ENCODE results near the gene POSTN.

Gene POSTN

DNA sequence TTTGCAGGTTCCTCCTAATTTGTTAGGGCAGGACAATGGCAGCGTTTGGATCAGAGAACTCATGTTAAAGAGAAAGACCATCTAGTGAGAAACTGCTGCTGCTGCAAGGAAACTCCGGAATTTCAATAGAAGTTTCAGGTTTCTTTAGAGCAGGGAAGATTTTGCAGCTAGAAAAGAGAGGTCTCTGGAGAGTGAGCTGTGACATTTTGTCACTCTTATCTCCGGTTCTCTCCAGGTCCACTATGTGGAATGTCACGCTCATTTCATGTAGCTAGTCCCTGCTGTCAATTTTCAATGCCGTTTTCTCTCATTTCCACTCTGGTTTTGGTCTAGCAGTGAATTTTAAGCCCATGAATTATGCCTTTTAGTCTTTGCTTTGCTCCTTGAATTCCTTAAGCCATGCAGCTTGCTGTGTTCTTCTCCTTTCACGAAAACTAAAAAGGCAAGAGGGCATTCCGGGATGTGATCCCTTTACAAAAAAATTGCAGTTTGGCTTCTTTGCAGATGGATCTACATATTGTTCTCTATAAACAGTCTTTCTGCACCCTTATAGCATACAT, 46.7 kb upstream of the POSTN start:
- Histone ChIP-seq H3K79me1 (replicated peaks; ENCODE audit: low read length, poor library complexity, severe bottlenecking) (no peaks in the 10 kb centered on the region), H3K14ac (ENCODE audit: low read length in 2 of 2) (no peak overlapping the region), H2BK12ac (ENCODE audit: low read length in 2 of 2) (peak overlapping the region in 1 of 2 experiments; percentile 10), H3K36me3 (ENCODE audit: control insufficient read depth in 1 of 2, insufficient read depth in 2 of 2, low read depth in 1 of 2, low read length in 2 of 2) (no peaks in the 10 kb centered on the region), H3K4me2 (ENCODE audit: low read length, poor library complexity, severe bottlenecking) (no peak overlapping the region), H3K4ac (ENCODE audit: low read depth in 1 of 2, low read length in 2 of 2) (no peak overlapping the region), H3K23ac (ENCODE audit: low read length in 2 of 2) (no peak overlapping the region), H2AFZ (ENCODE audit: low read depth, low read length) (no peak overlapping the region), H3K9me3 (ENCODE audit: control insufficient read depth, low read length) (no peaks in the 10 kb centered on the region), H2BK5ac (ENCODE audit: low read depth, low read length, poor library complexity, severe bottlenecking) (no peak overlapping the region), H2BK120ac (ENCODE audit: low read depth, low read length) (no peak overlapping the region), H3K27me3 (ENCODE audit: control insufficient read depth in 1 of 2, insufficient read depth in 1 of 2, low read length in 2 of 2) (no peaks in the 10 kb centered on the region), H3K4me3 (ENCODE audit: insufficient read depth in 1 of 2, low read depth in 1 of 2, low read length in 2 of 2) (peak overlapping the region in 1 of 2 experiments; percentile 17), H3K18ac (ENCODE audit: low read depth in 1 of 2, low read length in 2 of 2) (no peak overlapping the region), H4K91ac (ENCODE audit: low read length) (no peak overlapping the region), H2AK5ac (ENCODE audit: low read length, severe bottlenecking) (no peak overlapping the region), H4K8ac (ENCODE audit: low read length) (no peak overlapping the region), H3K9ac (ENCODE audit: low read length) (peak overlapping the region; percentile 5), H2BK15ac (ENCODE audit: low read depth, poor library complexity, severe bottlenecking) (no peak overlapping the region), H3K4me1 (ENCODE audit: control insufficient read depth, insufficient read depth, low read depth, low read length) (no peaks in the 10 kb centered on the region), H3K27ac (ENCODE audit: low read length, poor library complexity, severe bottlenecking) (no peak overlapping the region)
- WGBS, result 60% methylated on average over 7 of the region's 7 CpGs
- DNase-seq, result peak; percentile 17

DNA sequence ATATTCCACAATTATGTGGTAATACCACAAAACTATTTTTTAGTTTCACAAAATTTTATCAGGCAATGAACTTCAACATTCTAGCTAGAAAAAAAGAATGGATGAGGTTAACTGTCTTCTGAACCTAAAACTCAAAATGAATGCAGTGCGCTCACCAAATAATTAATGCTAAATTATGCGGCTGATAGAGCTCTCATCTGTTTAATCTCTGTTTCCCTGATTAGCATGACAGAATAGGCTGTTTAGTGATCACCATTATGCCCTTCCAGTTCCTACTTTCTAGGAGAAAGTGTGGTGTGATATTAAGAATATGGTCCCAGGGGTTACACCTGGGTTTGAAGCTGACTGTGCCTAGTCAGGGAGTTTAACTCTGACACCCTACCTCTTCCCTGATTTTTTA, 42.8 kb upstream of the POSTN start:
- Histone ChIP-seq H3K14ac (ENCODE audit: low read length in 2 of 2) (no peak overlapping the region), H4K8ac (ENCODE audit: low read length) (no peak overlapping the region), H2BK120ac (ENCODE audit: low read depth, low read length) (no peak overlapping the region), H2BK12ac (ENCODE audit: low read length in 2 of 2) (no peak overlapping the region), H3K36me3 (ENCODE audit: control insufficient read depth in 1 of 2, insufficient read depth in 2 of 2, low read depth in 1 of 2, low read length in 2 of 2) (no peaks in the 10 kb centered on the region), H2BK5ac (ENCODE audit: low read depth, low read length, poor library complexity, severe bottlenecking) (no peak overlapping the region), H3K79me1 (replicated peaks; ENCODE audit: low read length, poor library complexity, severe bottlenecking) (no peaks in the 10 kb centered on the region), H3K23ac (ENCODE audit: low read length in 2 of 2) (no peak overlapping the region), H3K27me3 (ENCODE audit: control insufficient read depth in 1 of 2, insufficient read depth in 1 of 2, low read length in 2 of 2) (no peaks in the 10 kb centered on the region), H3K27ac (ENCODE audit: low read length, poor library complexity, severe bottlenecking) (no peak overlapping the region), H3K9me3 (ENCODE audit: control insufficient read depth, low read length) (no peaks in the 10 kb centered on the region), H3K9ac (ENCODE audit: low read length) (peak overlapping the region; percentile 55), H2AK5ac (ENCODE audit: low read length, severe bottlenecking) (no peak overlapping the region), H3K4ac (ENCODE audit: low read depth in 1 of 2, low read length in 2 of 2) (no peak overlapping the region), H3K4me1 (ENCODE audit: control insufficient read depth, insufficient read depth, low read depth, low read length) (no peaks in the 10 kb centered on the region), H3K4me2 (ENCODE audit: low read length, poor library complexity, severe bottlenecking) (no peak overlapping the region), H2AFZ (ENCODE audit: low read depth, low read length) (no peak overlapping the region), H2BK15ac (ENCODE audit: low read depth, poor library complexity, severe bottlenecking) (no peak overlapping the region), H3K4me3 (ENCODE audit: insufficient read depth in 1 of 2, low read depth in 1 of 2, low read length in 2 of 2) (no peak overlapping the region), H3K18ac (ENCODE audit: low read depth in 1 of 2, low read length in 2 of 2) (no peak overlapping the region), H4K91ac (ENCODE audit: low read length) (no peak overlapping the region)
- DNase-seq, result no peak
- WGBS, result 100% methylated on average over 2 of the region's 2 CpGs

DNA sequence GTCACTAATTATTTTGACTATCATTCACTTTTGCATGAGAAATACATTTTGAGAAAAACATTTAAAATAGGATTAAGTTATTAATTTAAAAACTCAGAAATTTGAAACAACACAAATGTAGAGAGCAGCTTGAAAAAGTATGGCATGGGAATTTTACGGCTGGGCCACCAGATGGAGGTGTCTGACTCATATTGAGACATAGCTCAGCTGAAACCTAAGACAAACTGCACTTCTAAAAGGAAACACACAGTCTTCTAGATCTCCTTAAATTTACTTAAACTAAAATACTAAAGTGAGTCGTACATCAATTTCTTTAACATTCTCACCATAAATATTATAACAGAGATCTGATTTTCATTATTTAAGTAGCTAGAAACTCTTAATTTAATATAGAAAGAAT, 41.9 kb upstream of the POSTN start:
- 0% methylated on average over 1 of the region's 2 CpGs for WGBS
- peak; percentile 75 for DNase-seq

DNA sequence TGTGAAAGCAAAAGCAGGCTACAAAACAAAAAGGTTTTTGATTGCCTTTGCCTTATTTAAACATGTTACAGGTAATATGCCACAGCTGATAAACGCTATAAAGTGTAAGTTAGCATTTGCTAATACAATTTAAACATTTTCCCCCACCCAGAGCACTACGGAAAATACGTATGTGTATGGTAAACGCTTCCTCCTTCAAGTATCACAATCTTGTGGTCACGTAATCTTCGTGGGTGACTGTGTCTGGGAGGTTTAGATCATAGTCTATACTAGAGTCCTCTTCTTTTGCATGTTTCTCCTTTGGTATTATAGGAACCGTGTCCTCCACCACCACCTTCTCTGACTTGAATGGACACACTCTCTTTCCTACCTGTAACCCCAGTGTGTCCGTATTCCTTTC, 38.1 kb upstream of the POSTN start:
- H4K8ac ChIP-seq (ENCODE audit: low read length), result no peak overlapping the region
- no peak overlapping the region for H3K4ac ChIP-seq (ENCODE audit: low read depth in 1 of 2, low read length in 2 of 2)
- no peak overlapping the region for H3K4me2 ChIP-seq (ENCODE audit: low read length, poor library complexity, severe bottlenecking)
- H3K27ac ChIP-seq (ENCODE audit: low read length, poor library complexity, severe bottlenecking), result no peak overlapping the region
- H2BK5ac ChIP-seq (ENCODE audit: low read depth, low read length, poor library complexity, severe bottlenecking), result no peak overlapping the region
- no peak overlapping the region for H3K23ac ChIP-seq (ENCODE audit: low read length in 2 of 2)
- no peak overlapping the region for H2AK5ac ChIP-seq (ENCODE audit: low read length, severe bottlenecking)
- WGBS, result 97% methylated on average over 4 of the region's 8 CpGs
- no peak overlapping the region for H2BK120ac ChIP-seq (ENCODE audit: low read depth, low read length)
- H3K79me1 ChIP-seq (replicated peaks; ENCODE audit: low read length, poor library complexity, severe bottlenecking), result no peaks in the 10 kb centered on the region
- H3K4me3 ChIP-seq (ENCODE audit: insufficient read depth in 1 of 2, low read depth in 1 of 2, low read length in 2 of 2), result no peak overlapping the region
- no peak for DNase-seq
- H3K9ac ChIP-seq (ENCODE audit: low read length), result no peak overlapping the region
- H3K9me3 ChIP-seq (ENCODE audit: control insufficient read depth, low read length), result no peaks in the 10 kb centered on the region
- no peak overlapping the region for H2AFZ ChIP-seq (ENCODE audit: low read depth, low read length)
- H3K18ac ChIP-seq (ENCODE audit: low read depth in 1 of 2, low read length in 2 of 2), result no peak overlapping the region
- H2BK12ac ChIP-seq (ENCODE audit: low read length in 2 of 2), result no peak overlapping the region
- no peaks in the 10 kb centered on the region for H3K27me3 ChIP-seq (ENCODE audit: control insufficient read depth in 1 of 2, insufficient read depth in 1 of 2, low read length in 2 of 2)
- H2BK15ac ChIP-seq (ENCODE audit: low read depth, poor library complexity, severe bottlenecking), result no peak overlapping the region
- no peak overlapping the region for H3K14ac ChIP-seq (ENCODE audit: low read length in 2 of 2)
- no peaks in the 10 kb centered on the region for H3K36me3 ChIP-seq (ENCODE audit: control insufficient read depth in 1 of 2, insufficient read depth in 2 of 2, low read depth in 1 of 2, low read length in 2 of 2)
- no peak overlapping the region for H4K91ac ChIP-seq (ENCODE audit: low read length)
- no peaks in the 10 kb centered on the region for H3K4me1 ChIP-seq (ENCODE audit: control insufficient read depth, insufficient read depth, low read depth, low read length)

More for the DNA sequence above, 41.9 kb upstream of the POSTN start:
- Histone ChIP-seq H3K27ac (ENCODE audit: low read length, poor library complexity, severe bottlenecking) (no peak overlapping the region), H2BK120ac (ENCODE audit: low read depth, low read length) (no peak overlapping the region), H3K4me2 (ENCODE audit: low read length, poor library complexity, severe bottlenecking) (no peak overlapping the region), H4K8ac (ENCODE audit: low read length) (no peak overlapping the region), H3K9me3 (ENCODE audit: control insufficient read depth, low read length) (no peaks in the 10 kb centered on the region), H2AK5ac (ENCODE audit: low read length, severe bottlenecking) (no peak overlapping the region), H3K23ac (ENCODE audit: low read length in 2 of 2) (no peak overlapping the region), H2AFZ (ENCODE audit: low read depth, low read length) (no peak overlapping the region), H3K4me1 (ENCODE audit: control insufficient read depth, insufficient read depth, low read depth, low read length) (no peaks in the 10 kb centered on the region), H2BK15ac (ENCODE audit: low read depth, poor library complexity, severe bottlenecking) (no peak overlapping the region), H3K36me3 (ENCODE audit: control insufficient read depth in 1 of 2, insufficient read depth in 2 of 2, low read depth in 1 of 2, low read length in 2 of 2) (no peaks in the 10 kb centered on the region), H3K4ac (ENCODE audit: low read depth in 1 of 2, low read length in 2 of 2) (no peak overlapping the region), H3K18ac (ENCODE audit: low read depth in 1 of 2, low read length in 2 of 2) (no peak overlapping the region), H4K91ac (ENCODE audit: low read length) (no peak overlapping the region), H2BK5ac (ENCODE audit: low read depth, low read length, poor library complexity, severe bottlenecking) (no peak overlapping the region), H3K79me1 (replicated peaks; ENCODE audit: low read length, poor library complexity, severe bottlenecking) (no peaks in the 10 kb centered on the region), H3K27me3 (ENCODE audit: control insufficient read depth in 1 of 2, insufficient read depth in 1 of 2, low read length in 2 of 2) (no peaks in the 10 kb centered on the region), H2BK12ac (ENCODE audit: low read length in 2 of 2) (no peak overlapping the region), H3K14ac (ENCODE audit: low read length in 2 of 2) (no peak overlapping the region), H3K9ac (ENCODE audit: low read length) (peak overlapping the region; percentile 55), H3K4me3 (ENCODE audit: insufficient read depth in 1 of 2, low read depth in 1 of 2, low read length in 2 of 2) (no peak overlapping the region)

All from mesenchymal stem cell (in vitro differentiated cells and primary cell).